SK-N-SH treated with all-trans-retinoic acid at 6 μM for 48 hours (cell line): ENCODE results near the gene SPDYE2B.
"Not testable (repeated sequence)": the region's sequence is repeated elsewhere in the genome, so short reads cannot be mapped to it uniquely, and the experiment has no call there.

Experiments
- ARNTL ChIP-seq: fragments of 450-650 bp; formaldehyde crosslinking; IDR thresholded peaks from 2 replicates; pipeline ENCODE4 v1.5.0; 2020; ENCODE audit warnings: low read depth, mild to moderate bottlenecking, moderate library complexity, borderline replicate concordance
- CREB5 ChIP-seq: fragments of 250-450 bp; sonication (Bioruptor Pico); IDR thresholded peaks from 2 replicates; pipeline ENCODE4 v1.5.1; 2020; ENCODE audit warnings: low read depth, mild to moderate bottlenecking, moderate library complexity
- PATZ1 ChIP-seq: fragments of 250-450 bp; sonication (Bioruptor Pico); IDR thresholded peaks from 2 replicates; pipeline ENCODE4 v1.8.0; 2020; ENCODE audit warnings: mild to moderate bottlenecking, moderate library complexity, borderline replicate concordance
- POU6F1 ChIP-seq: fragments of 250-450 bp; sonication (Bioruptor Pico); IDR thresholded peaks from 2 replicates; pipeline ENCODE4 v1.8.0; 2021; ENCODE audit warnings: low read depth, mild to moderate bottlenecking, moderate library complexity, borderline replicate concordance
- TOX ChIP-seq: fragments of 250-450 bp; sonication (Bioruptor Pico); IDR thresholded peaks from 2 replicates; pipeline ENCODE4 v1.8.0; 2021; ENCODE audit warnings: mild to moderate bottlenecking, moderate library complexity, borderline replicate concordance

- TF ChIP-seq POU6F1 (CRISPR knock-in tag); TOX (CRISPR knock-in tag); CREB5 (CRISPR knock-in tag); ARNTL; PATZ1 (CRISPR knock-in tag): not testable (repeated sequence)
These were observed 40.5 kb downstream of the SPDYE2B start for GRCh38 chr7:102690602-102691001.
